Endothelial cell of umbilical vein (primary cell): Measurements from ENCODE around the gene OSBPL10.

ENCODE experiments used
- POLR2A ChIP-seq: IDR thresholded peaks from 2 replicates; pipeline ENCODE4 v1.6.1; 2012; ENCODE audit warnings: low read depth, mild to moderate bottlenecking, control low read depth, low read length
- TF ChIP-seq, protein P1 (sequence below), 2 donors: IDR thresholded peaks; 1 replicate in 1 of 2; 2 replicates in 1 of 2; pipeline ENCODE4 v1.5.1; 2011; ENCODE audit warnings: low read length in 2 of 2, mild to moderate bottlenecking in 2 of 2, moderate library complexity in 2 of 2, control low read depth in 1 of 2, inconsistent platforms in 1 of 2, low read depth in 1 of 2; ENCODE audit not compliant: insufficient read depth in 1 of 2; ENCODE audit errors: extremely low read depth in 1 of 2

DNA sequence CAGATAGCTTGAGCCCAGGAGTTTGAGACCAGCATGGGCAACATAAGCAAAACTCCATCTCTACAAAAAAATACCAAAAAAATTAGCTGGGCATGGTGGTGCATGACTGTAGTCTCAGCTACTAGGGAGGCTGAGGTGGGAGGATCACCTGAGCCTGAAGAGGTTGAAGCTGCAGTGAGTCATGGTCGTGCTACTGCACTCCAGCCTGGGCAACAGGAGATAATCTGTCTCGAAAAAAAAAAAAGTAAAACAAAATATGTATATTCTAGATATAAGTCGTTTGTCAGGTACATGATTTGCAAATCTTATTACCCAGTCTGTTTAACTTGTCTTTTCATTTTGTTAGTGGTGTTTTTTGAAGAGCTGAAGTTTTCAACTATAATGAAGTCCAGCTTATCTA, 40.7 kb upstream of the OSBPL10 start:
- TF ChIP-seq, protein P1, sequence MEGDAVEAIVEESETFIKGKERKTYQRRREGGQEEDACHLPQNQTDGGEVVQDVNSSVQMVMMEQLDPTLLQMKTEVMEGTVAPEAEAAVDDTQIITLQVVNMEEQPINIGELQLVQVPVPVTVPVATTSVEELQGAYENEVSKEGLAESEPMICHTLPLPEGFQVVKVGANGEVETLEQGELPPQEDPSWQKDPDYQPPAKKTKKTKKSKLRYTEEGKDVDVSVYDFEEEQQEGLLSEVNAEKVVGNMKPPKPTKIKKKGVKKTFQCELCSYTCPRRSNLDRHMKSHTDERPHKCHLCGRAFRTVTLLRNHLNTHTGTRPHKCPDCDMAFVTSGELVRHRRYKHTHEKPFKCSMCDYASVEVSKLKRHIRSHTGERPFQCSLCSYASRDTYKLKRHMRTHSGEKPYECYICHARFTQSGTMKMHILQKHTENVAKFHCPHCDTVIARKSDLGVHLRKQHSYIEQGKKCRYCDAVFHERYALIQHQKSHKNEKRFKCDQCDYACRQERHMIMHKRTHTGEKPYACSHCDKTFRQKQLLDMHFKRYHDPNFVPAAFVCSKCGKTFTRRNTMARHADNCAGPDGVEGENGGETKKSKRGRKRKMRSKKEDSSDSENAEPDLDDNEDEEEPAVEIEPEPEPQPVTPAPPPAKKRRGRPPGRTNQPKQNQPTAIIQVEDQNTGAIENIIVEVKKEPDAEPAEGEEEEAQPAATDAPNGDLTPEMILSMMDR (IDR thresholded peaks at IDR 0.05; ENCODE audit: extremely low read depth in 1 of 2, insufficient read depth in 1 of 2, low read depth in 1 of 2, low read length in 2 of 2): no peak
- no peak for TF ChIP-seq POLR2A
